NCI-H1436 (cell line): Measurements from ENCODE around the gene WBP2NL.
"Not testable (repeated sequence)": the region's sequence is repeated elsewhere in the genome, so short reads cannot be mapped to it uniquely, and the experiment has no call there.

ENCODE experiments used
- DNase-seq: peaks from one replicate; lab custom pipeline; 2025; lab: John Stamatoyannopoulos, UW

Gene WBP2NL, protein sequence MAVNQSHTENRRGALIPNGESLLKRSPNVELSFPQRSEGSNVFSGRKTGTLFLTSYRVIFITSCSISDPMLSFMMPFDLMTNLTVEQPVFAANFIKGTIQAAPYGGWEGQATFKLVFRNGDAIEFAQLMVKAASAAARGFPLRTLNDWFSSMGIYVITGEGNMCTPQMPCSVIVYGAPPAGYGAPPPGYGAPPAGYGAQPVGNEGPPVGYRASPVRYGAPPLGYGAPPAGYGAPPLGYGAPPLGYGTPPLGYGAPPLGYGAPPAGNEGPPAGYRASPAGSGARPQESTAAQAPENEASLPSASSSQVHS

DNA sequence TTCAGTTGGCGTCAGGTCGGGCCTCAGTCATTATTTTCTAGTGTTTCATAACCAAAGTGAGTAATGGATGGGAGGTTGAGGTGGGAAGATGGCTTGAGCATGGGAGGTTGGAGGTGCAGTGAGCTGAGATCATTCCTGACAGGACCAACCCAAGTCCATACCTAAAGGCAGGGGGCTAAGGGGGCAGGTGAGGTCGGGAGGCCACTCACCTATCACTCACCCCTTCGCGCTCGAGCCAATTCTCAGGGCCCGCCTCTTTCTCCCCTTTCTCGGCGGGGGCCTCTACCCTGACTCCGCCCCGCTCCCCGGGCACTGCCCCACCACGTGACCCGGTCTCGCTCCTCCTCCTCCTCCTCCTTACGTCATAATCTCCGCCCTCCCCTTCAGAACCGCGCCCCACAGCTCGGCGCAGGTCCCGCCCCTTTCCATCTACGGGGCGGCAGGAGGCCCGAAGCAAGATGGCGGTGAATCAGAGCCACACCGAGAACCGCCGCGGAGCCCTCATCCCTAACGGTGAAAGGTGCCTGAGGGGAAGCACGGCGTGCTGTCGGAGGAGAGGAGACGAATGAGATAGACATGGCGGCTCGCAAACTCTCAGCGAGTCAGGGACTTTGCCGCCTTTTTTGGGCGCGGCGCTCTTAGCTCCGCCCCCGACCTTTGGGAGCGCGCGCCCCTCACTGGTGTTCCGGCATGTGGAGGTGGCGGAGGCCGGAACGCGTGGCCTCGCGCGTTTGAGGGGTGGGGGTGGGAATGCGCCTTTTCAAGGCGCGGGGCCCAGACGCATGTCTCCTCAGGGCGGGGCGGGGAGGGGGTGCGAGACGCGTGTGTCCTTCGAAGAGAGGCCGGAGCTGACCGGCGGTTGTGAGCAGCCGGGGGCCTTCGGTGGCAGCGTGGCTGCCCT lies at the start of gene WBP2NL:
TSS of gene WBP2NL (plus strand) at position 428 of the 901 bp plus-strand sequence. CDS start at position 459, 31 bp downstream.
- peak; percentile 90 for DNase-seq

DNA sequence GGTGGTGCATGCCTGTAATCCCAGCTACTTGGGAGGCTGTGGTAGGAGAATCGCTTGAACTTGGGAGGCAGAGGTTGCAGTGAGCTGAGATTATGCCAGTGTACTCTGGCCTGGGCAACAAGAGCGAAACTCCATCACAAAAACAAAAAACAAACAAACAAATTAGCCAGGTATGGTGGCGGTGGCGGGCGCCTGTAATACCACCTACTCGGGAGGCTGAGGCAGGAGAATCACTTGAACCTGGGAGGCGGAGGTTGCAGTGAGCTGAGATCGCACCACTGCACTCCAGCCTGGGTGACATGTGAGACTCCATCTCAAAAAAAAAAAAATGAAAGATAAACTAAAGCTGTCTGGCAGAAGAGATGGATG lies 49.7 kb upstream of the WBP2NL start:
- not testable (repeated sequence) for DNase-seq

DNA sequence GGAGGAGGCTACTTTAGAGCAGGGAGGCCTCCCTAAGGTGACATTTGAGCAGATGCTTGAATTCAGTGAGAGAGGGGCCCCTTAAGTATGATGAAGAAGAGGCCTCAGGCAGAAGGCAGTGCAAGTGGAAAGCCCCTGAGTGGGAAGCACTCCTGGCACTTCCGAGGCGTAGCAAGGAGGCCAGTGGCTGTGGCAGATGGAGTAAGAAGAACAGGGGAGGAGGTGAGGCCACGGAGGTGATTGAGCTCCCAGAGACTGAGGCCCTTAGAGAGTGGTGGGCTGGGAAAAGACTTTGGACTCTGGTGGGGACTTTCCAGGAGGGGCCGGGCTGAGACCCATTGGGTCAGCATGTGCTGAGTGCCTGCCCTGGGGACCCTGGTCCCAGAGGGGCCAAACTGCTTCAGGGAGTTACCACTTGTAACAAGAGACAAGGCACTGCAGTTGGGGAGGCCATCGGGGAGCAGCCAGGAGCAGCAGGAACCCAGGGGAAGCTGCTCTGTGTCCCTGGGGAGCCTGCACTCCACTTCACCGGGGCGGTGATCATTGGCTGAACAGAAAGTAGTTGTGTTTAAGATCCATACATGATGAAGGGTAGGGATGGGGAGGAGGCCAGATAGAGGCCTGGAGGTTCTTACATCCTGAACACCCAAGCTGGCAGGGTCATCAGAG lies 49.2 kb upstream of the WBP2NL start:
- DNase-seq, result peak; percentile 74

DNA sequence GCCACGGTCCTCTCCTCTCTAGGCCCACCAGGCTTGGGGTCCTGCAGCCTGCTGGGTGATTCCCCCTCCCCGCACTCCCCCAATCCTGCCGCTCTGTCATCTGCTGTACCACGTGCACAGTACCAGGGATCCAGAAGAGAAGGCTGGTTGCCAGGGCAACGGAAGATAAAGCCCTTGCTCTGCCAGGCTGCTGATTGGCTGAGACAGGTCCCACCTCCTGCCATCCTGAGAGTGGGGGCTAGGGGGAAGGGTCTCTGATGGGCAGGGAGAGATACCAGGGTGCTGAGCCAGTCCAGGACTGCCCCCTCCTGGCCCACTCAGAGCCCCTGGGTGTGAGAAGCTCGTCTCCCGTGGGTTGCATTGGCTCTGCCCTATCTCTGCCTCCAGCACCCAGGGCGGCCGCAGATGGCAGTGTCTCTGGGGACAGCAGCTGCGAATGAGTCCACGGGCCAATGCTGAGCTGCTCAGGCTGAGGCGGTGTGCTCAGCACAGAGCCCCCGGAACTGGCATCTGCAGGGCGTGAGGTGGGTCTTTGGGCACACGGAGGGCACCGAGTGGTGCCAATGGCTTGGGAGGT lies 46.6 kb upstream of the WBP2NL start, which contains the start of gene SMIM45:
TSS of gene SMIM45 (plus strand) at position 253 of the 577 bp plus-strand sequence.
- peak; percentile 84 for DNase-seq

DNA sequence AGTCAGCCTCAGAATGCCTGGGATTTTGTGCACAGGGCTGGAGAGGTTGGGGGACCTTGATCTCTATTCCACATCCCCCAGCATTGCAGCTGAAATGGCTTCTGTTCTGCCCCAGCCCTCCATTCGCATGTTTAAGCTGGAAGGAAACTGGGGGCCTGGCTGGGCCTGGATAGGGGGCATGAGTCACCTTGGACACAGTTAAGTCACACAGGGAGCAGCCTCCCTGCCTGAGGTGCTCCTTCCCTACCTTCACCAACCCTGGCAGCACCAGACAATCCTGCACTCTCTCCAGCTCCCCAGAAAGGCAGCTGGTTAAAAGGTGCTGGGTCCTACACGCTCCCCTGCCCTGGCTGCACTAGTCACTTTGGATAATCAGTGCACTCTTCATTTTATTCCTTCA lies 45.9 kb upstream of the WBP2NL start:
- no peak for DNase-seq

DNA sequence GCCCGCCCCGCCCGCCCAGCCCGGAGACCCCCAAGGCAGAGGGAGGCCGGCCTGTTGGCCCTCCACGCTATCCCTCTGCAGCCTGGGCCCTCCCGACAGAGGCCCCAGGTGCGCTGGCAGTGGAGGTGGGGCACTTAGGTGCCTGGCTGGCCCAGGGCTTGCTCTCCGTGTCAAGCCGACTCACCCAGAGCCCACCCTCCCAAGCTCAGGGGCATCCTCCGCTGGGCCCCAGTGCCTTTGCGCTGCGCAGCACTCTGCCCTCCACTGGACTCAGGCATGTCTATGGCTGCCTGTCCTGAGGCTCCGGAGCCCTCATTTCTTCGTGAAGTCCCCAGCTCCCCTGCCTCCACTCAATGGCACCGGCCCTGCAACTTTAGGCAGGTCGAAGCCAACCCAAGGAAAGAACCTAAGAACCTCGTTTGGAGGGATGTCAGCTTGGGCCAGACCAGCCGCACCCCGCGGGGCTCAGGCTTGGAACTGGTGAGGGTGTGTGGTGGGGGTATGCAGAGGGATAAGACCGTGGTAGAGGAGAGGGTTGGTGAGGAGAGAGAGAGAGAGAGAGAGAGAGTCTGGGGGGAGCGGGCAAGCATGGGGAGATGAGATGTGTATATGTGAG lies 40.5 kb upstream of the WBP2NL start:
- no peak for DNase-seq

DNA sequence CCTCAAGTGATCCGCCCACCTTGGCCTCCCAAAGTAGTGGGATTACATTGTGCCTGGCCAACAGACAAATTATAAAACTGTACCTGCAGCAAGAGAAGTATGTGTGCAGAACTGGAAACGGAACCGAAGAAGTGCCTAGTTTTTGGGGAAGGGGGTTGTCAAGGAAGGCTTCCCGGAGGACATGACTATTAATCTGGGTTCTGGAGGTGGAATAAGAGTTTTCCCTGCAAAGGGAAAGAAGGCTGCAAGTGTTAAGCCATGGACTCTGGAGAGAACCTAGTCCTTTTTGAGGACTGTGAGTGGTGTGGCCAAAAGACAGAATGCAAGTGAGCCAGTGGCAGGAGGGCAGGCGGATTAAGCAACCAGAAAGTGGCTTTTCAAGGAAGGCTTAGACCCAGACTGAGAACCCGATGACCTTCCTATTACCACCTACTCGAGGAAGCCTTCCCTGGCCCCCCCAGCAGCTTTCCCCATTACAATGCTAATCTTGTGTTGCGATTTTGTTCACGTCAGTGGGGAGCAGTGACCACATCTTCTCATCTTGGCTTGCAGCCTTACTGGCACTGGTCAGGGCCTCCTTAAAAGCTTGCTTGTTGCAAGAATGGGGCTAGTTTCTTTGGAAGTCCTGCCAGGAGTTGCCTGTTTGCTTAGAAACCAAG lies 35.0 kb upstream of the WBP2NL start:
- DNase-seq, result no peak

DNA sequence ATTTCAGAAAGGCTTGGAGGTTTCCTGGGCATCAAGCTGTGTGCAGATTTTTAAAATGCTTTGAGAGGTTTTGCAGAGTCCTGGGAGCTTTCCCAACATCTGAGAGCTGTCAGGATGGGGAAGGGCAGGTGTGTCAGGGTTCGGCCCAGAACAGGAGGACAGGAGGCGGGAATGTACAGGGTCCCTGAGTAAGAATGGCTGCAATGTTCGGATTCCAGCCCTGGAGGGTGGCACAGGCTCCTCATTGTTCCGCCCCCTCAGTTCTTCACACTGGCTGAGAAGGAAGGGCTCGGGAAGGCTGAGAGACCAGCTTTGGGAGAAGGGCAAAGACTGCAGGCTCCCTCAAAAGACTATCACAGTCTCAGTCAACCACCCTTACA lies 34.5 kb upstream of the WBP2NL start:
- no peak for DNase-seq

DNA sequence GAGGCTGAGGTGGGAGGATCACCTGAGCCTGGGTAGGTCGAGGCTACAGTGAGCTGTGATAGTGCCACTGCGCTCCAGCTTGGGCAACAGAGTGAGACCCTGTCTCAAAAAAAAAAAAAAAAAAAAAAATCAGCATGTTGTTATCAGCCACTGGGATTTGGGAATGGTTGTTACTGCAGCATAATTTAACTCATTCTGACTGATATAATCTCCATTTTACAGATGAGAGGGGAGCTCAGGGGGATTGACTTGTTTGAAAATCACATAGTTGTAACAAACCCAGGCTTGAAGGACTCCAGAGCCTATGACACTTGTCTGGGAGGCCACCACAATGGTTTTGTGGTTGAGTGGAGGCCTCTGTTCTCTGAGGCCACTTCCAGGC lies 32.4 kb upstream of the WBP2NL start:
- DNase-seq, result no peak

DNA sequence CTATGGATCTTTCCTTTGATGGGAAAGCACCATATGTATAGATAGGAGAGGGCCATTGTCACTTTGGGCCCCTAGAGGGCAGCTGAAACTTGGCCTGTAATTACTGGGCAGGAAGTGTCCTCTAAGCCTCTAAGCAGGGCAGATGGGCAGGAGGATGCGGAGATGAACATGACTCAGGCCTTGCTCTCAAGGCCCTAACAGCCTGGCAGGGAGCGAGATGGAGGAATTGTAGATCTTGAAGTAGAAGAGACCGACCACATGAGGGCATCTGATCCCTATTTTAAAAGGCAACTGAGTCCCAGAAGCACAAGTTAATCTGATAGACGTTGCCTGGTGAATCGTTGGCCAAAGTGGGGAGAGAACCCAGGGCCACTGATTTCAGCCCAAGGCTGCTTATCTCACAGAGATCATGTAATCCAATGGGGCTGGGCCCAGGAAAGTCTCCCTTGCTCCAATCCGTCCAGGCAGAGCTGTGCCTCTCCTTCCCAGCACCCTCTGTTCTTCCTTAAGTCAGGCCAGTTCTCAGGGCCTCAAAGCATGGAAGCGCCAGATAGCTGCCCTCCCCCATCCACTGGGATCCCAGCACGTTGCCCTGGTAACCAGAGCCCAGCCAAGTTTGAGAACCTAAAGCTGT lies 31.9 kb upstream of the WBP2NL start:
- peak; percentile 8 for DNase-seq

DNA sequence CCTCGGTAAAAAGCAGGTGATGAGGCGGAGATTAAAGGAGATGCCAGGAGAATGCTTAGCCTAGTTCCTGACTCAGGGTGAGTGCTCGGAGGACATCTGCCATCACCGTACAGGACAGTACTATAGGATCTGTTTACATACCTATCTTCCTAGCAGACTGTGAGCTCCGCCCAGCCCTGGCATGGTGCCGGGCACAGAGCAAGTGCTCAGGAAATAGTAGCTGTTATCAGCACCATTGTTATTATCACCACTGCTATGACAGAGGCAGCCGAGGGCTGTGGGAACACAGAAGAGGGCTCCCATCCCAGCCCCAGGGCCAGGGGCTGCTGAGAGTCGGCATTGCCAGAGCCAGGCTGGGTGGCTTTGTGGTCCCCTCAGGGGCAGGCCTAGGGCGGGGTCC lies 30.0 kb upstream of the WBP2NL start:
- DNase-seq, result peak; percentile 43

DNA sequence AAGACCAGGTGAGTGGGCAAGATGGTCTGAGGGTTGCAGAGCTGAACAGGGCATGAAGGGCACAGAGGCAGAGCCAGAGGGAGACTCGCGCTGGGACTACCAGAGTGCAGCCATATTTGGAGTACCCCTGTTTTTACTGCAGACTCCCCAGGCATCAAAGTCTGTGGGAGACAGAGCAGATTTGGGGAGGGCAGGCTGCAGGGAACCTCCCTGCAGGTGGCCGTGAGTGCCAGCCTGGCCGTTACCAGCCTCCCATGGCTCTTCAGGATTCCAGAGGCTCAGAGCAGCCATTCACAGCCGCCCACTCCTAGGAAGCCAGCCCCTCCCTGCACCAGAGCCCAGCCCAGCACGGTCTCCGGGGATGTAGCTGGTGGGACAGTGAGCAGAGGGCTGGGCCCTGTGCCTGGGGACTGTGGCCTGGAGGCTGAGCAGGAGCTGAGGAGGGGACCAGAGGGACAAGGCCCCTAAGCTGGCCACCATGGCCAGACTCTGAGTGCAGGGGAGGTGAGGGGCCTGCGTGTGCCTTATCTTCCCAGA lies 29.4 kb upstream of the WBP2NL start, which contains the start of gene SEPTIN3:
TSS of gene SEPTIN3 (plus strand) at position 334 of the 537 bp plus-strand sequence. CDS start 2,050 bp downstream, outside the sequence.
- DNase-seq, result no peak

DNA sequence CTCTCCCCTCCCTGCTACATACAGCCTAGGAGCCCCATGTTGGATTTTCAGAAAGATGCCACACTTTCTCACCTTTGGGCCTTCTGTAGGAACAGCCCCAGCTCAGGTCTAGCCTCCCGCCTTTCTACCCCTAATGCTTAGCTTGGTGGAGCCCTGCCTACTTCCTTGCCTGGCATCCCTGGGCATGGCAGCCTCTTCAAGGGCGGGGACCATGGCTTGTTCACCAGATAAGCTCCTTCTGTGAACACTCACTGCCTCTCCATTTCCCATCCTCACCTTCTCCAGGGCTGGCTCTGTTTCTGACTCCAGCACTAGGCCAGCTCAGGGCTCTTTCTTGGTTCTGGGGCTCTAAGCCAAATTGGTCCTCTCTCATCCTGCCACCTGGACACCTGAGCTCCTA lies 28.0 kb upstream of the WBP2NL start:
- no peak for DNase-seq

DNA sequence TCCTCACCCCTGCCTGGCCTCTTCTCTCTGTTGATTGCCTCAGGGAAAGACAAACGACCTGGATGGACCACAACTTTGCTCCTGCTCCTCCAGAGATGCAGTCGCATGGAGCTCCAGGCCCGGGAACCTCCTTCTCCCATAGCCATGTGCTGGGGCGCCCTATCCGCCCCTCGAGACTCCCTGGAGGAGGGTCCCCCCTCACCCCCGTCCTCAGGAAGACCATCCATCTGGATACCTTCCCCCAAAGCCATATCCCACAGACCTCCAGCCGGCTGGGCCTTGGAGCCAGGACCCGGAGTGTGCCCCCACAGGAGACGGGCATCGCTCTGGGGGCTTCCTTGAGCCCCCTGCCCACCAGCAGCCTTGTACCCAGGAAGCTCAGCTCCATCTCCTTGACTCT lies 27.2 kb upstream of the WBP2NL start:
- DNase-seq, result no peak

DNA sequence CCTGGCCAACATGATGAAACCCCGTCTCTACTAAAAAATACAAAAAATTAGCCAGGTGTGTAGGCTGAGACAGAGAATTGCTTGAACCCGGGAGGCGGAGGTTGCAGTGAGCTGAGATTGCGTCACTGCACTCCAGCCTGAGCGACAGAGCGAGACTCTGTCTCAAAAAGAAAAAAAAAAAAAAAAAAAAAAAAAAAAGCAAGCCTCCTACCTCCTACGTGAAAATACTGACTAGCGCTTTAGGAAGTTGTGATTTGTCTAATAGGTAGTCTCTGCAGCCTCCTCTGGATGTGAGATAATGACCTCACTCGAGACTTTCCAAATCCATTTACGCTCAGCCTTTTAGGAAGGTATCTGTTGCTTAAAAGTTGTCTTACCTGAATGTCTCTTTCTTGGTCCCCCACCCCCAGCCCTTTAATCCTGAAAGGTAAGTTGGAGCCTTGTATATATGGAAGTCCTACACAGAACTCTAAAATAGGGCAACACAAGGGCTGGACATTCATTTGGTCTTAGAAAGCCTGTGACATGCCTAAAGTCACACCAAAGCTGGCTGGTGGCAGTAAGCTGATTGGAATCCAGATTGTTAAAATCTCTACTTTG lies 23.8 kb upstream of the WBP2NL start:
- DNase-seq, result no peak

DNA sequence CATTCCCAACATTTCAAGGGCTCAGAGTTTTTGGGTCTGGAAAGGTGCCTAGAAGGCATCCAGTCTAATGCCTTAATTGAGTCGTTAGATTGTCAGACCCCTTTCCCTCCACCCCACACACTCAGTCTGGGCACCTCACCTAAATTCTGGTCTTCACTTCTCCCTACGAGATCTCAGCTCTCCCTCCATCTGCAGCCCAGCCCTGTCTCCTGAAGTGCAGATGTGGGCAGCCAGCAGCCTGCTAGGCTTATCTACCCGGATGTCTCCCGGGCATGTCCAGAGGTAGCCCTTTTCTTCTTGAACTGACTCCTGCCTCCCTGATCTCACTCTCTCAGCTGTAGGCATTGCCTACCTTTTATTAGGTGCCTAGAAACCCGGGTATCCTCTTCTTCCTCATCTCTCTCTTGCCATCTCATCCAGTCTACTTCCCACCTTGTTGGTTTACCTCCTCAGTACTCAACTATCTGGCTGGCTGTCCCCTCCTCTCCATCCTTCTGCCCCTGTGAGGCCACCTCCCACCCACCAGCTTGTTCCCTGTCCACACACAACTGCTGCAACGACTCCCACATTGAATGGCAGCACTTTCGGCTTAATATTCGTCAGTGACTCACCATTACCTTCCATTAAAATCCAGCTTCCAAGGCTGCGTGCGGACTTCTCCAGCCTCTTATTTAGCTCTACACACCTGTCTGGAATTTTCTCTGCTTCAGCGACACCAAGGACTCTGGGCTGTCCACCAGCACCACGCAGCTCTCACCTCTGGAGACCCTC lies 23.1 kb upstream of the WBP2NL start:
- DNase-seq, result no peak

DNA sequence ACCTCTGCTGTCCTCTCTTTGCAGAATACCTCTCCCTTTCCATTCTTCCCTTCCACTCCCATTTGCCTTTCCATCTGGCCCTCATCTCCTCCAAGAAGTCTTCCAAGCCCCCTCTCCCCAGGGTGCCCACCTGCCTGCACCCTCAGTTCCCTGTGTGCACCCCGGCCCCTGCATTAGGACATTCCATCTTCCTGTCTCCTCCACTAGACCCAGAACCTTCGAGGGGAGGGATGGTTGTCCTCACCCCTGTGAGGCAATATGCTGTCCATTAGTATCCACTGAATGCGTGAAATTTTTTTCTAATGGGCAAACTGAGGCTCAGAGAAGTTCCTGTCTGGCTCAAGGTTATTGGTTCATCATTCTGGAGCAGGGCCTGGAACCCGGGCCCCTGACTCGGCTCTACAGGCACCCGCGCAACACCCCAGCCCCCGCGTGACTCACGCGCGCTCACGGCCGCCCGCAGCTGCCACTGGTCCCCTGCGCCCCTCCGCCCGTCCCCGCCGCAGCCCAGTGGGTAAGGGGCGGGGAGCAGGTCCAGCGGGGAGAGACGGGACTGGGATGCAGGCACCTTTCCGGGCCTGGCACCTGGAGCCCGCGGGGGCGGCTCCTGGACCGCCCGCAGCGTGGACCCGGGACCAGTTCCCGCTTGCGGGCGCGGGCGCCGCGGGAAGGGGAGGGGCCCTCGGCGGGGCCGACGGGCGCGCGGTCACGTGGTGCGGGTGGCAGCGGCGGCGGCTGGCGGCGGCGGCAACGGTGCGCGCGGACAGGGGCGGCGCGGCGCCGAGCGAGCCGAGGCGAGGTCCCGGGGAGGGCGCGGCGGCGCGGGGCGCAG lies 22.3 kb upstream of the WBP2NL start:
- DNase-seq, result peak; percentile 47

DNA sequence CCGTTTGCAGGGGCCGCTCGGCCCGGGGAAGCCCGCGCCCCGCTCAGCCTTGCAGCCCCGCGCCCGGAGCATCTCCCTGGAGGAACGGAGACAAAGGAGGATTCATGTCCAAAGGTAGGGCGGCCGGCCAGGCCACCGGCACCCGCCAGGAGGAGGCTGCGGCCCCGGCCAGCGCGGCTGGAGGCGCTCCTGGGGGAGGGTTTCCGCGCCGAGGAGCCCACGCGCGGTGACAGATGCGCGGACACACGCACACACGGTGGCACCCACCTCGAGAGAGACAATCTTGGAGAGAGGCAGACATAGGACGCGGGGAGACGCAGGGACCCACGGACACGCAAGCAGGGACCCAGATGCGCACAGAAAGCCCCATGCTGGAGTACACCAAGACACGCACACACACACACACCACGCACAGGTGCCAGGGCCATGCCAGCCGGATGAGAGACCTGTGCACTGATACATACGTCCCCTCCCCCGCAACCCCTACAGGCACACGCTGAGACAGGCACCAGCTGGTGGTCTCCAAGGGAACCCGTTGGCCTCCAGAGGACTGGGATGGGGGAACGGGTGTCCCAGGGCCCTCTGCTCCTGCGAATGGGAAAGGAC lies 21.5 kb upstream of the WBP2NL start:
- DNase-seq, result peak; percentile 61
